GM23338 (cell line): ENCODE results near the gene SCAMP5.

Experiments used
- EZH2phosphoT487 ChIP-seq: fragments of 200-600 bp; sonication (generic); IDR thresholded peaks from one replicate; pipeline ENCODE4 v1.8.1; 2018; ENCODE audit warnings: antibody characterized with exemption; ENCODE audit not compliant: unreplicated experiment
- TF ChIP-seq, protein P1 (sequence below): IDR thresholded peaks from 2 replicates; pipeline ENCODE4 v1.6.1; 2016; ENCODE audit warnings: antibody characterized with exemption

DNA sequence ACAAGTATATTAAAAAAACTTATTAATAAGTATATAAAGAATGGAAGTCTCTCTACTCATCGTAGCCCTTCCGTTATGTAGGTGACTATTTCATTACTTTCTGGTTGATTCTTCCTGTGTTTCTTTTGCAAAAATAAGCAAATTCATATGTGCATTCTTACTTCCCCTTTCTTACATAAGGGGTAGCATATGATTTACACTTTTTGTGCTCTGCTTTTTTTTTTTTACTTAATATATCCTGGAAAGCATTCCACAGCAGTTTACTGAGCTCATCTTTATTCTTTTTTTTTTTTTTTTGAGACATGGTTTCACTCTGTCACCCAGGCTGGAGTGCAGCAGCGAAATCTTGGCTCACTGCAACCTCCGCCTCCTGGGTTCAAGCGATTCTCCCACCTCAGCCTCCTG lies 12.9 kb downstream of the SCAMP5 start:
- no peak for TF ChIP-seq EZH2phosphoT487
- TF ChIP-seq, protein P1, sequence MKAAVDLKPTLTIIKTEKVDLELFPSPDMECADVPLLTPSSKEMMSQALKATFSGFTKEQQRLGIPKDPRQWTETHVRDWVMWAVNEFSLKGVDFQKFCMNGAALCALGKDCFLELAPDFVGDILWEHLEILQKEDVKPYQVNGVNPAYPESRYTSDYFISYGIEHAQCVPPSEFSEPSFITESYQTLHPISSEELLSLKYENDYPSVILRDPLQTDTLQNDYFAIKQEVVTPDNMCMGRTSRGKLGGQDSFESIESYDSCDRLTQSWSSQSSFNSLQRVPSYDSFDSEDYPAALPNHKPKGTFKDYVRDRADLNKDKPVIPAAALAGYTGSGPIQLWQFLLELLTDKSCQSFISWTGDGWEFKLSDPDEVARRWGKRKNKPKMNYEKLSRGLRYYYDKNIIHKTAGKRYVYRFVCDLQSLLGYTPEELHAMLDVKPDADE: no peak
